ENCODE results near the gene EXOC6B.

DNA sequence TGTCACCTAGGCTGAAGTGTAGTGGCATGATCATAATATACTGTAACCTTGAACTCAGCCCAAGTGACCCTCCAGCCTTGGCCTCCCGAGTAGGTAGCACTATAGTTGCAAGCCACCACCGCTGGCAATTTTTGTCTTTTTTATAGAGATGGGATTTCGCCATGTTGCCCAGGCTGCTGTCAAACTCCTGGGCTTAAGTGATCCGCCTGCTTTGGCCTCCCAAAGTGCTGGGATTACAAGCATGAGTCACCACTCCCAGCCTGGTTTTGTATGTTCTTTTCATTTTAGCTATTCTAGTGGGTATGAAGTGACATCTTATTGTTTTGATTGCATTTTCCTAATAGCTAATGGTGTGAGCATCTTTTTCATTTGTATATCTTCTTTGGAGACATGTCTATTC, 11.3 kb upstream of the EXOC6B start:
- TF ChIP-seq, protein P1, sequence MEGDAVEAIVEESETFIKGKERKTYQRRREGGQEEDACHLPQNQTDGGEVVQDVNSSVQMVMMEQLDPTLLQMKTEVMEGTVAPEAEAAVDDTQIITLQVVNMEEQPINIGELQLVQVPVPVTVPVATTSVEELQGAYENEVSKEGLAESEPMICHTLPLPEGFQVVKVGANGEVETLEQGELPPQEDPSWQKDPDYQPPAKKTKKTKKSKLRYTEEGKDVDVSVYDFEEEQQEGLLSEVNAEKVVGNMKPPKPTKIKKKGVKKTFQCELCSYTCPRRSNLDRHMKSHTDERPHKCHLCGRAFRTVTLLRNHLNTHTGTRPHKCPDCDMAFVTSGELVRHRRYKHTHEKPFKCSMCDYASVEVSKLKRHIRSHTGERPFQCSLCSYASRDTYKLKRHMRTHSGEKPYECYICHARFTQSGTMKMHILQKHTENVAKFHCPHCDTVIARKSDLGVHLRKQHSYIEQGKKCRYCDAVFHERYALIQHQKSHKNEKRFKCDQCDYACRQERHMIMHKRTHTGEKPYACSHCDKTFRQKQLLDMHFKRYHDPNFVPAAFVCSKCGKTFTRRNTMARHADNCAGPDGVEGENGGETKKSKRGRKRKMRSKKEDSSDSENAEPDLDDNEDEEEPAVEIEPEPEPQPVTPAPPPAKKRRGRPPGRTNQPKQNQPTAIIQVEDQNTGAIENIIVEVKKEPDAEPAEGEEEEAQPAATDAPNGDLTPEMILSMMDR (IDR thresholded peaks at IDR 0.05): no peak
- TF ChIP-seq POLR2A (IDR thresholded peaks at IDR 0.05): no peak

All from esophagus squamous epithelium (tissue), 4 donors.